ENCODE measurements around the gene CCDC88A.

GRCh38 chr2:55345064-55345463 is 74.6 kb downstream of the CCDC88A start:
- no peak for TF ChIP-seq POLR2A (IDR thresholded peaks at IDR 0.05)
- TF ChIP-seq CTCF (IDR thresholded peaks at IDR 0.05): no peak

Measured in testis (tissue), 2 donors.